Large intestine (tissue), 3 donors: ENCODE measurements around the gene TKFC. TPM values are rescaled to one million over a fixed set of nuclear protein-coding genes. Genes with fewer than 3 reads are reported as not detected.

Source experiments
- DNase-seq, 2 donors: peaks; one replicate each; pipeline versions ENCODE4 v3.0.0 to v3.0.0-alpha.2; 2013
- H3K27ac ChIP-seq: one replicate; pipeline ENCODE4 v1.5.1; 2013; ENCODE audit warnings: low read length
- H3K27me3 ChIP-seq: 2 replicates; pipeline ENCODE4 v1.6.1; 2013; ENCODE audit warnings: low read length; ENCODE audit not compliant: control insufficient read depth, insufficient read depth
- H3K36me3 ChIP-seq: 2 replicates; pipeline ENCODE4 v1.6.1; 2013; ENCODE audit warnings: low read length; ENCODE audit not compliant: control insufficient read depth, insufficient read depth
- H3K4me1 ChIP-seq: one replicate; pipeline ENCODE4 v1.6.1; 2013; ENCODE audit warnings: low read length; ENCODE audit not compliant: control insufficient read depth, insufficient read depth
- H3K4me3 ChIP-seq: one replicate; pipeline ENCODE4 v1.5.1; 2013; ENCODE audit warnings: low read length
- H3K9me3 ChIP-seq: one replicate; pipeline ENCODE4 v1.6.1; 2013; ENCODE audit warnings: mild to moderate bottlenecking, low read depth, low read length, moderate library complexity; ENCODE audit not compliant: control insufficient read depth
- WGBS: methylation state at CpG from one replicate; pipeline ENCODE4 v1.1.5; 2013; ENCODE audit warnings: low lambda C conversion rate; ENCODE audit not compliant: insufficient coverage; 5-methylcytosine and 5-hydroxymethylcytosine counted together
- polyA plus RNA-seq: library from polyadenylated mRNA; unstranded; fragments of 120-200 nt; gene quantifications from one replicate; pipeline ENCODE4 v1.2.1, GENCODE V29; 2013

TKFC gene
- polyA plus RNA-seq, 1 donor: 285 TPM

GRCh38 chr11:61315260-61315659, 17.8 kb upstream of the TKFC start:
- H3K4me3 ChIP-seq: no peak overlapping the region
- no peak for DNase-seq
- no peaks in the 10 kb centered on the region for H3K4me1 ChIP-seq
- no peak overlapping the region for H3K27ac ChIP-seq
- H3K27me3 ChIP-seq: no peaks in the 10 kb centered on the region
- no peaks in the 10 kb centered on the region for H3K9me3 ChIP-seq
- no CpG with 5 or more reads among the region's 2 CpGs for WGBS
- peaks cover 73% of the 10 kb centered on the region for H3K36me3 ChIP-seq

DNA sequence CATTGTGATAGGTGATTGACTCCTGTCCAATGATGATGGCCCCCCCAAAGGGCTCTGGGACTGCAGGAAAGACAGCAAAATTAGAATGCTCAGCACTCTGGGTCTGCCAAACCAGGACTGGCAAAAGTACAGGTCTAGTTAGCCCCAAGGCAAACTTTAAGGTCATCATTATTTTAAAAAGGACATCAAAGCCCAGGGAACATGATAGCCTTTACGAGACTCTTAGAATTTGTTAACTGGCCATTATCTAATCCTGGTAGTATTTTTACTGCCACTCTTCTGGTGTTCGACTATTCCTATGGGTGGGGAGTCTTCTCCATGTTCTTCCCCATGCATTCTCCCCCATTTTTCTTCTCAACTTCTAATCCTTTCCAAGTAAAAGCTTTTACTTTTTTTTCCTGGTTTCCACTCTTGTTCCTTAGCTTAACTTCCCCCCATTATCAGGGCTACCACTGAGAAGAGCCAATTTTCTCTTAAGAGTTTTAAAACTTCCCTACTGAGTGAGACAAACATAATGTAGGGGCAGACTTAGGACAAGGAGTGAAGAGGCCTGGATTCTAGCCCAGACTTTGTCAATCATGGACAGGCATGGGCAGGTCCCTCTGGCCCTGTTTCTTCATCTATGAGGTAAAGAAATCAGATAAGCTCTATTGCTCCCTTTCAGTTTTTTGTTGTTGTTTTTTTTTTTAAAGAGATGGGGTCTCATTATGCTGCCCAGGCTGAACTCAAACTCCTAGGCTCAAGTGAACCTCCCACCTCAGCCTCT, 7.2 kb upstream of the TKFC start:
- no peaks in the 10 kb centered on the region for H3K9me3 ChIP-seq
- WGBS: 75% methylated on average over 2 of the region's 2 CpGs
- no peaks in the 10 kb centered on the region for H3K4me1 ChIP-seq
- peaks cover 83% of the 10 kb centered on the region for H3K36me3 ChIP-seq
- H3K27ac ChIP-seq: no peak overlapping the region
- H3K4me3 ChIP-seq: no peak overlapping the region
- no peak for DNase-seq
- no peaks in the 10 kb centered on the region for H3K27me3 ChIP-seq

DNA sequence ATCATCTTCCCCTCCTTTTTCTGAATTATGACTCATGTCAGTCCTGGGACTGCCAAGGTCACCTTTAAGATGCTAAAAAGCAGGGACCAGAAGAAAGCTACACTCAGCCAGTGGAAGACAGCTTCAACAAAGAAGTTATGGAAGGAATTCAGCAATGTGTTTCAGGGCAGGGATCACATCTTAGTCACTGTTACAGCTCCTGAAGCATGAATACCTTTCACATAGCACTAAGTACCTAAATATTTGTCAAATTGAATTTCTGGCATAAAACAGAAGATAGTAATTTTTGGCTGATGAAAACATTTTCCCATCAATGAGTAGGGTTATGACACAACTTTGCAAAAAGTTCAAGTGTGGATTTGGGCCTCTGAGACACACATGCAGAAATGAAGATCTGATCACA, 5.4 kb upstream of the TKFC start:
- Histone ChIP-seq H3K4me3 (no peak overlapping the region), H3K27me3 (no peaks in the 10 kb centered on the region), H3K36me3 (peaks cover 70% of the 10 kb centered on the region), H3K9me3 (no peaks in the 10 kb centered on the region), H3K27ac (no peak overlapping the region), H3K4me1 (peaks cover 9% of the 10 kb centered on the region)
- DNase-seq: no peak

DNA sequence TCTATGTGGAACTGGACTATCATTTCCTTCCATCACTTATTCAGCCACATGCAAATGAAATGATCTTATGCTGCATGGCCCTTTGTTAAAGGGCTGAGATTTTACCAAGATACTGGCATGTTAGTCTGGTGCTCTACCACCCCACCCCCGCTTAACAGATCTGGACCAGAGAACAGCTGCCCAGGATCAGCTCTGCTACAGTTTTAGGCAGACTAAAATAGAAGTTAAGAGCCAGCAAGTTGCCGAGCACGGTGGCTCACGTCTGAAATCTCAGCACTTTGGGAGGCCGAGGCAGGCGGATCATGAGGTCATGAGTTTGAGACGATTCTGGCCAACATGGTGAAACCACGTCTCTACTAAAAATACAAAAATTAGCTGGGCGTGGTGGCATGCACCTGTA, 4.7 kb upstream of the TKFC start:
- WGBS: no CpG with 5 or more reads among the region's 9 CpGs
- no peak for DNase-seq
- H3K27me3 ChIP-seq: no peaks in the 10 kb centered on the region
- H3K9me3 ChIP-seq: no peaks in the 10 kb centered on the region
- no peak overlapping the region for H3K4me3 ChIP-seq
- H3K36me3 ChIP-seq: peaks cover 63% of the 10 kb centered on the region
- H3K4me1 ChIP-seq: peaks cover 9% of the 10 kb centered on the region
- no peak overlapping the region for H3K27ac ChIP-seq

GRCh38 chr11:61329871-61330270, 3.2 kb upstream of the TKFC start:
- Histone ChIP-seq H3K27ac (no peak overlapping the region), H3K36me3 (peaks cover 51% of the 10 kb centered on the region)
- WGBS: 90% methylated on average over 2 of the region's 4 CpGs

GRCh38 chr11:61331651-61332050, 1.4 kb upstream of the TKFC start:
- peaks cover 34% of the 10 kb centered on the region for H3K4me1 ChIP-seq
- DNase-seq: no peak

More at GRCh38 chr11:61329871-61330270, 3.2 kb upstream of the TKFC start:
- H3K27me3 ChIP-seq: no peaks in the 10 kb centered on the region
- H3K4me1 ChIP-seq: peaks cover 23% of the 10 kb centered on the region
- H3K4me3 ChIP-seq: no peak overlapping the region
- H3K9me3 ChIP-seq: no peaks in the 10 kb centered on the region
- no peak for DNase-seq

DNA sequence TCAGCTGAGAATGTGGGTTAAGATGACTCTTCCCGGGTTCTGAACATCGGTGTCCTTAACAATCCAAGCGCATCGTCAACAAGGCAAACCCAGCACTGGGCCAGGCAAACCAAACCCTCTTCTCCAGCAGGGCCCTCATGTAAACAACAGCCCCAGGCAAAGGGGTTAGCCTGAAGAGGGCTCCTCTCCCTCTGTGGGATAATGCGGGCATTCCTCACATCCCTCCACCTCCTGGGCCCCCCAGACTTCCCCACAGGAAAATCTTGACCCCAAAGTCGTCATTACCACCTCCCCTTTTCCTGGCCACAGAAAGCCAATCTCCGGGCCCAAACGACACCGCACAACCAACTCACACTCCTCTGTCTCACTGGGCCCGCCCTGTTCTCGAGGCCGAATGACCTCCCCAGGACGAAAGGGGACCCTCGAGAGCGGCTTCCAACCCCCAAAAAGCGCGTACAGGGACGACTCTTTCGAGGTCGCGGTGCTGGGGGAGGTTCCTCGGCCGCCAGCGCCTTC, 689 bp upstream of the TKFC start:
- Histone ChIP-seq H3K27ac (peak overlapping the region; percentile 96), H3K4me3 (peak overlapping the region; percentile 92), H3K36me3 (peaks cover 32% of the 10 kb centered on the region), H3K4me1 (peaks cover 38% of the 10 kb centered on the region), H3K27me3 (no peaks in the 10 kb centered on the region), H3K9me3 (no peaks in the 10 kb centered on the region)
- DNase-seq: peak in 1 of 2 donors; percentile 33
- WGBS: no CpG with 5 or more reads among the region's 24 CpGs

More at GRCh38 chr11:61331651-61332050, 1.4 kb upstream of the TKFC start:
- WGBS: 80% methylated on average over 2 of the region's 6 CpGs
- Histone ChIP-seq H3K36me3 (peaks cover 34% of the 10 kb centered on the region), H3K27me3 (no peaks in the 10 kb centered on the region), H3K9me3 (no peaks in the 10 kb centered on the region), H3K27ac (no peak overlapping the region), H3K4me3 (peak overlapping the region; percentile 92)

- Histone ChIP-seq H3K4me3 (peak overlapping the region; percentile 92), H3K4me1 (peaks cover 38% of the 10 kb centered on the region), H3K36me3 (peaks cover 33% of the 10 kb centered on the region), H3K9me3 (peaks cover 3% of the 10 kb centered on the region), H3K27ac (peak overlapping the region; percentile 96), H3K27me3 (no peaks in the 10 kb centered on the region)
- no peak for DNase-seq
- WGBS: no CpG with 5 or more reads among the region's 19 CpGs
Measured at GRCh38 chr11:61333550-61334433, 764 bp downstream of the TKFC start.

DNA sequence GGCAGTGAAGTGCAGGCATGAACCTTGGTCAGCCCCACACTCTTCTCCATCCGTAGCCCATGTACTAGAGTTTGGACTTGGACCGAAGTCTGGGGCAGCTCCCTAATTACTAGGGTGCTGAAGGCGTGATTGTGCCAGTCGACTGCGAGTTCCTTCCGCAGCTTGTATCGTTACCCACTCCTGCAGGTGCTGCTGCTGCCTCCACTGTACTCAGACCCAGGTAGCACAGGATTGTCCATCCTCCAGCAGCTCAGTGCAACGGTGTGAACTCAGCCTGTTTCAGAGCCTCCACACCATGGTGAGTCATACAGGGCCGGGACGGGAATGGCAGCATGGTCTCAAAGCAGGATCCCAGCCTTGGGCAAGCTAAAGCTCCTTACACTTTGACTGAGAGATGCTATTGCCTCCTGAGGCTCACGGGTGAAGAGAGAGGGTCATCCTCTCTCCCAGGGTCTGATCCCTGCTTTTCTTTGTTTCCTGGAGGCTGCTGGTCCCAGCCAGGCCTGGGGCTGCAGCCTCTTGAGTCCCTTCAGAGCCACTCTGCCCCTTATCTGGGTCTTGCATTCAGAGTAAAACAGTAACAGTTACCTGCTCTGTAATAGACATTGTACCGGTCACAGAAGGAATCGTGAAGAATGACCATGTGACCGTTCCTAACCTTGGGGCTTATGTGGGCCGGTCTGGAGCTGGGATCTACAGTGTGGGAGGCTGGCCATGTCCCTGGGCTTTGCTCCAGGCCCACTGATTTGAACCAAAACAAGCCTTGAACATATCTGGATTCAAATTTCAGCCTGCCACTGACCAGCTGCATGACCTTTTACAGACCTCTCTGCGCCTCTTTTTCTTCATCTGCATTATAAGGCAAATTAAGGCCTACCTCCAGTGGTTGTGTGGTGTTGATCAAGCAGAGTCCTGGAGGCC, 1.7 kb downstream of the TKFC start:
- Histone ChIP-seq H3K4me1 (peaks cover 38% of the 10 kb centered on the region), H3K27me3 (no peaks in the 10 kb centered on the region), H3K9me3 (peaks cover 3% of the 10 kb centered on the region), H3K4me3 (peak overlapping the region; percentile 92), H3K36me3 (peaks cover 34% of the 10 kb centered on the region), H3K27ac (peak overlapping the region; percentile 96)
- DNase-seq: peak; percentile 64 to 90
- WGBS: no CpG with 5 or more reads among the region's 16 CpGs

- Histone ChIP-seq H3K9me3 (peaks cover 3% of the 10 kb centered on the region), H3K36me3 (peaks cover 29% of the 10 kb centered on the region), H3K4me3 (peak overlapping the region; percentile 92), H3K27ac (peak overlapping the region; percentile 96), H3K27me3 (no peaks in the 10 kb centered on the region), H3K4me1 (peaks cover 38% of the 10 kb centered on the region)
- no CpG with 5 or more reads among the region's 1 CpG for WGBS
- no peak for DNase-seq
Measured at GRCh38 chr11:61335355-61335710, 2.3 kb downstream of the TKFC start.
